GM18870 (cell line): ENCODE data around the gene TRAF1.

Source experiments
- ATAC-seq: cut with Tn5 transposase; IDR thresholded peaks from one replicate; pipeline ENCODE4 v1.9.1; 2021; ENCODE audit warnings: moderate library complexity; ENCODE audit not compliant: unreplicated experiment

Gene TRAF1

GRCh38 chr9:120941046-120941770 lies 14.6 kb upstream of the TRAF1 start:
- ATAC-seq: no peak

GRCh38 chr9:120940573-120940972 lies 14.0 kb upstream of the TRAF1 start:
- ATAC-seq: no peak

- no peak for ATAC-seq
Measured at GRCh38 chr9:120938851-120939250, 12.3 kb upstream of the TRAF1 start.

GRCh38 chr9:120937596-120937995 lies 11.0 kb upstream of the TRAF1 start:
- no peak for ATAC-seq

- no peak for ATAC-seq
Measured at GRCh38 chr9:120937127-120937526, 10.5 kb upstream of the TRAF1 start.

GRCh38 chr9:120936764-120937122 lies 10.1 kb upstream of the TRAF1 start:
- ATAC-seq: no peak

GRCh38 chr9:120936011-120936763 lies 9.6 kb upstream of the TRAF1 start:
- no peak for ATAC-seq

GRCh38 chr9:120935383-120935857 lies 8.8 kb upstream of the TRAF1 start:
- ATAC-seq: no peak

- no peak for ATAC-seq
Measured at GRCh38 chr9:120934281-120934680, 7.7 kb upstream of the TRAF1 start.

GRCh38 chr9:120933310-120934055 lies 6.9 kb upstream of the TRAF1 start:
- ATAC-seq: no peak

GRCh38 chr9:120932086-120932823 lies 5.7 kb upstream of the TRAF1 start:
- ATAC-seq: no peak

GRCh38 chr9:120931231-120932085 lies 4.9 kb upstream of the TRAF1 start:
- peak; percentile 50 for ATAC-seq

- no peak for ATAC-seq
Measured at GRCh38 chr9:120929229-120929791, 2.7 kb upstream of the TRAF1 start.

GRCh38 chr9:120928483-120929228 lies 2.1 kb upstream of the TRAF1 start:
- no peak for ATAC-seq

GRCh38 chr9:120928015-120928482 lies 1.5 kb upstream of the TRAF1 start:
- no peak for ATAC-seq

GRCh38 chr9:120927269-120928014 lies 846 bp upstream of the TRAF1 start:
- no peak for ATAC-seq

- peak; percentile 48 for ATAC-seq
Measured at GRCh38 chr9:120925535-120926396, 830 bp downstream of the TRAF1 start.
